HFFc6 (cell line): ENCODE measurements around the gene SDF4. TPM values are rescaled to one million over a fixed set of nuclear protein-coding genes. Genes with fewer than 3 reads are reported as not detected.

Experiments used
- DNase-seq: peaks from one replicate; pipeline ENCODE4 v3.0.0-alpha.2; 2018
- H3K27ac Mint-ChIP-seq: 2 replicates; pipeline ENCODE4 v1.8.0; 2020; ENCODE audit warnings: mild to moderate bottlenecking, mixed read lengths
- H3K27me3 Mint-ChIP-seq: 2 replicates; pipeline ENCODE4 v1.8.0; 2021; ENCODE audit warnings: mild to moderate bottlenecking, moderate library complexity, mixed read lengths; ENCODE audit not compliant: insufficient read depth
- H3K36me3 Mint-ChIP-seq: 2 replicates; pipeline ENCODE4 v1.8.0; 2021; ENCODE audit warnings: low read depth, mixed read lengths
- H3K4me1 Mint-ChIP-seq: 2 replicates; pipeline ENCODE4 v1.8.0; 2020; ENCODE audit warnings: low read depth, mixed read lengths
- H3K4me3 Mint-ChIP-seq: 2 replicates; pipeline ENCODE4 v1.8.0; 2020; ENCODE audit warnings: mild to moderate bottlenecking, moderate library complexity, mixed read lengths
- H3K9me3 Mint-ChIP-seq: 2 replicates; pipeline ENCODE4 v1.8.0; 2020; ENCODE audit warnings: mild to moderate bottlenecking, mixed read lengths
- total RNA-seq, 6 experiments: library from RNA; stranded (reverse); fragmentation: NEBNext Ultra II Directional; extraction: Animal tissue kit (Norgen Biotek cat#: 25700); gene quantifications; 2 replicates in 1 of 6; 3 replicates in 5 of 6; pipeline ENCODE4 v1.2.3, GENCODE V29; 2021
- TF ChIP-seq, protein P1 (sequence below): fragments of 200-600 bp; sonication (generic); IDR thresholded peaks from 2 replicates; pipeline ENCODE4 v1.5.0; 2021; ENCODE audit warnings: antibody characterized with exemption, mild to moderate bottlenecking

Gene SDF4
- total RNA-seq, 6 experiments from 2014 or later: 182 to 231 (median 196) TPM

DNA sequence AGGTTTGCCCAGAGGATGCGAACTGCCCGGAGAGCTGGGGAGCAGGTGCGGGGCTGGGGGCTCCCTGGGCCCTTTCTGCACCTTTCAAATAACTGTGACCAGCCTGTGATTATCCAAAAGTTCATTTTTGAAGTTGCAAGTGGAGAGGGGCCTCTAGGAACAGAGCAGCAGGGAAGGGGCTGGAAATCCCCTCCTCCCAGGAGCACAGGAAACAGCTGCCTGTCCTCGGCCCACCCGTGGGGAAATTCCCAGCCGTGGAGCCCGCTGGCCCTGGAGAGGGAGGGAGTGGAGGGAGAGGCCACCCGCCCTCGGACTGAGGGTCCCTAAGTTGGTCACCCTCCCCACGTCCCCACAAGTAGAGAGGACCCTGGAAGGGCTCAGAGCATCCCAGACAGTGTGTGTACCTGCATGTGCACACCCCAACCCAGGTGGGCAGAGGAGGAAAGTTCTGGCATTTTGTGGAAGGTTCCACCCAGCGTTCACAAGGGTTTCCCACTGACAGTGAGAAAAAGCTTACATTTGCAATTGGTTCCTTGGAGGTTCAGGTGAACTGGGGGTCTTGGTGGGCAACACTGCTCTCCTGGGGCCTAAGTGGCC, 16.6 kb downstream of the SDF4 start:
- TF ChIP-seq, protein P1, sequence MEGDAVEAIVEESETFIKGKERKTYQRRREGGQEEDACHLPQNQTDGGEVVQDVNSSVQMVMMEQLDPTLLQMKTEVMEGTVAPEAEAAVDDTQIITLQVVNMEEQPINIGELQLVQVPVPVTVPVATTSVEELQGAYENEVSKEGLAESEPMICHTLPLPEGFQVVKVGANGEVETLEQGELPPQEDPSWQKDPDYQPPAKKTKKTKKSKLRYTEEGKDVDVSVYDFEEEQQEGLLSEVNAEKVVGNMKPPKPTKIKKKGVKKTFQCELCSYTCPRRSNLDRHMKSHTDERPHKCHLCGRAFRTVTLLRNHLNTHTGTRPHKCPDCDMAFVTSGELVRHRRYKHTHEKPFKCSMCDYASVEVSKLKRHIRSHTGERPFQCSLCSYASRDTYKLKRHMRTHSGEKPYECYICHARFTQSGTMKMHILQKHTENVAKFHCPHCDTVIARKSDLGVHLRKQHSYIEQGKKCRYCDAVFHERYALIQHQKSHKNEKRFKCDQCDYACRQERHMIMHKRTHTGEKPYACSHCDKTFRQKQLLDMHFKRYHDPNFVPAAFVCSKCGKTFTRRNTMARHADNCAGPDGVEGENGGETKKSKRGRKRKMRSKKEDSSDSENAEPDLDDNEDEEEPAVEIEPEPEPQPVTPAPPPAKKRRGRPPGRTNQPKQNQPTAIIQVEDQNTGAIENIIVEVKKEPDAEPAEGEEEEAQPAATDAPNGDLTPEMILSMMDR: no peak
- H3K4me1 Mint-ChIP-seq: no peaks in the 10 kb centered on the region
- H3K4me3 Mint-ChIP-seq: no peak overlapping the region
- H3K27ac Mint-ChIP-seq: no peak overlapping the region
- H3K9me3 Mint-ChIP-seq: no peaks in the 10 kb centered on the region
- H3K27me3 Mint-ChIP-seq: 0 out of 2 replicates have a peak, but pooled peaks cover 1% of the 10 kb centered on the region
- peaks cover 8% of the 10 kb centered on the region; the same call in 1 of the 2 replicates for H3K36me3 Mint-ChIP-seq
- no peak for DNase-seq

DNA sequence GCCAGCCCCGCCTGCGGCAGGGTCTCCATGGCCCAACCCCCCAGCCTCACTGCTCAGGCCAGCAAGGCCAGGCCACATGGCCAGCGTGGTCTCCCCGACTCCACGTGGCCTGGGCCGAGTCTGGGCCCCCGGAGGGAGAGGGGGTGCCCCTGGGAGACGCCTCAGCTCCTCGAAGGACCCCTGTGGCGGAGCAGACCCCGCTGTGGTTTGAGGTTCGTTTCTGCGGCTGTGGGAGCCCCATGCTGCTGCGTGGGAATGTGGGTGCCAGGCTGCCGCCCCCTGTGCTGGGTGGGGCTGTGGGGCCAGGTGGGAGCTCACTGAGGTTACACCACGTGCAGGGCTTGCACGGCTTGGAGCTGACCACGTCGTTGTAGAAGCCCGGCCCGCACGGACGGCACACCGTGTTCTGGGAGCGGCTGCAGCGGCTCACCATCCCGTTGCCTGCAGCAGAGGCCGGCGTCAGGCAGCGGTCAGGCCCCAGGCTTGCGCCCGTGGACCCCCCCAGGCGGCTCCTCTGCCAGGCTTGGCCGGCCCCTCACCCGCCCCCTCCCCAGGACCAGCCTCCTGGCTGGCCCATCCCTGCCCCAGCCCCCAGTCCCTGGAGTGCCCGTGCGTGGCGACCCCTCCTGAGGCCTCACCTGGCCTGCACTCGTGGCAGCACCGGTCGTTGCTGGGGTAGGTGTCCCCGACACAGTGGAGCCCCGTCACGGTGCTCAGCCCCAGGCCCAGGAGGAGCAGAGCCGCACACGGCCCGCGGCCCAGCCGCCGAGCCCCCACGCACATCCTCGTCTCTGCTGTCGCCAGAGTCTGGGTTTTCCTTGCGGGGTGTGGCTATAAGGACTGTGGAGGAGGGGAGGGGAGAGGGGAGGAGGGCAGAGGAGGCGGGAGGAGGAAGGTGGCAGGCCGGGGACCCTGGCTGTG, 18.2 kb downstream of the SDF4 start, which contains the start of gene TNFRSF4:
TNFRSF4 (minus strand) TSS at position 809 of the 921 bp plus-strand sequence; CDS start at position 783, 26 bp downstream.
- Mint-ChIP-seq H3K36me3 (peaks cover 8% of the 10 kb centered on the region; the same call in 1 of the 2 replicates), H3K27me3 (0 out of 2 replicates have a peak, but pooled peaks cover 1% of the 10 kb centered on the region), H3K9me3 (no peaks in the 10 kb centered on the region), H3K27ac (no peak within 1 kb of the TSS), H3K4me1 (peaks cover 3% of the 10 kb centered on the region), H3K4me3 (no peak within 1 kb of the TSS)
- DNase-seq: no peak
- TF ChIP-seq, protein P1: no peak

DNA sequence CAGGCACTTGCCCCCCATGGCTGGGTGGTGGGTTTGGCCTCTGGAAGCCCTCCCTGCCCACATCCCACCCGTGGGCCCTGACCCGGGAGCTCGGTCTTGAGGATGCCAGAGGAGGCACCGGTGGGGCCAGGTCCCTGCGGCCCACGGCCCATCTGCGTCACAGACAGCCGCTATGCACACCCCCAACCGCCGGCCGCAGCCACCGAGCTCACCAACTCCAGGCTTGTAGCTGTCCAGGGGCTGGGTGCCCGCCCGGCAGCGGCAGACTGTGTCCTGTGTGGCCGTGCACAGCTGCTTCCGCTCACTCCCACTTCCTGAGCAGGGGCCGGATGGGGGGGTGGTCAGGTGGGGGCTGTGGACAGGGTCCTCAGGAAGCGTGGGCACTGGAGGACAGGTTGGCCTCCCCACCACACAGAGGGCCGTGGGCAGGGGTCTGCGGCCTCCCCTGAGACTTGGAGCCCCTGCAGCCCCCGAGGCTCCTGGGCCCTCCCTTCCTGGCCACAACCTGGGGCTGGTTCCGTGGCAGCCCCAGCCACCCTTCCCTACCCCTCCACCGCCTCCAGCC, 18.9 kb downstream of the SDF4 start:
- TF ChIP-seq, protein P1: no peak
- Mint-ChIP-seq H3K27ac (no peak overlapping the region), H3K27me3 (0 out of 2 replicates have a peak, but pooled peaks cover 1% of the 10 kb centered on the region), H3K4me3 (no peak overlapping the region), H3K9me3 (no peaks in the 10 kb centered on the region), H3K4me1 (peaks cover 11% of the 10 kb centered on the region), H3K36me3 (peaks cover 4% of the 10 kb centered on the region; the same call in 1 of the 2 replicates)
- no peak for DNase-seq

DNA sequence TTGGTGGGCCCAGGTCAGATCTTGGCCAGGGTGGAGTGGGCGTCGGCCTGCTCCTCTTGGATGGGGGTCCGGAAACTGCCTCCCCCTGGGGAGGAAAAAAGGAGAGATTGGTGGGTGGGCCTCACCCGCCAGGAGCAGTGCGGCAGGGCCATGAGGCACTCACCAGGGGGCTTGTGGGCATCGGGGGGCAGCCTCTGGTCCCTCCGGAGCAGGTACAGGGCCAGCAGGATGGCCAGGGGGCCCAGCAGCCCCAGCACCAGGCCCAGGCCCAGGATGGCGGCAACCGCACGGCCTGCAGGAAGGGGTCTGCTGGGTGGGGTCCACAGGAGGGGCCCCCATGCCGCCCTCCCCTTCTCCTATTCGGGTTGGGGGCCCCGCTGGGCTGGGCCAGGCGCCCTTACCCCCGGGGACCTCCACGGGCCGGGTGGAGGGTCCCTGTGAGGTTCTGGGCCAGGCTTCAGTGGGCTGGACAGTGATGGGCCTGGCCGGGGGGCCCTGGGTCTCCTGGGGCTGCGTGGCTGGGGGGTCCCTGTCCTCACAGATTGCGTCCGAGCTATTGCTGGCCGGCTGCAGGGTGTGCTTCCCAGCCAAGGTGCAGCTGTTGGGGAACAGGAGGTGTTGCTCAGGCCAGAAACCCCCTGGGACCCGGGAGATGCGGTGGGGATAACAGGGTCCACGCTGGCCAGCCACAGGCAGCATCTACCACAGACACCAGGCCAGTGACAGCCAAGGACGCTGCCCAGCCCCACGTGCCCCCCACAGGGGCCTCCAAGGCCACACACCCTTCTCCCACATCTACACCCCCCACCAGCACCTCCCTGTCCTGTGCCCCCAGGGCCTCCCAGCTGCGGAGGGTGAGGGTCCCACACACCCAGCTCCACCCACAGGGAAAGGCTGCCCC, 20.0 kb downstream of the SDF4 start:
- no peaks in the 10 kb centered on the region for H3K9me3 Mint-ChIP-seq
- no peak for DNase-seq
- peaks cover 4% of the 10 kb centered on the region; the same call in 1 of the 2 replicates for H3K36me3 Mint-ChIP-seq
- TF ChIP-seq, protein P1: no peak
- peaks cover 13% of the 10 kb centered on the region for H3K4me1 Mint-ChIP-seq
- no peak overlapping the region for H3K4me3 Mint-ChIP-seq
- H3K27ac Mint-ChIP-seq: no peak overlapping the region
- H3K27me3 Mint-ChIP-seq: no peaks in the 10 kb centered on the region
